Embryonic facial prominence (tissue), 1 donor: ENCODE data around the gene FTO.

ENCODE experiments used
- DNase-seq: peaks from one replicate; pipeline ENCODE4 v3.0.0-alpha.2; 2016; ENCODE audit errors: extremely low spot score

Gene FTO

DNA sequence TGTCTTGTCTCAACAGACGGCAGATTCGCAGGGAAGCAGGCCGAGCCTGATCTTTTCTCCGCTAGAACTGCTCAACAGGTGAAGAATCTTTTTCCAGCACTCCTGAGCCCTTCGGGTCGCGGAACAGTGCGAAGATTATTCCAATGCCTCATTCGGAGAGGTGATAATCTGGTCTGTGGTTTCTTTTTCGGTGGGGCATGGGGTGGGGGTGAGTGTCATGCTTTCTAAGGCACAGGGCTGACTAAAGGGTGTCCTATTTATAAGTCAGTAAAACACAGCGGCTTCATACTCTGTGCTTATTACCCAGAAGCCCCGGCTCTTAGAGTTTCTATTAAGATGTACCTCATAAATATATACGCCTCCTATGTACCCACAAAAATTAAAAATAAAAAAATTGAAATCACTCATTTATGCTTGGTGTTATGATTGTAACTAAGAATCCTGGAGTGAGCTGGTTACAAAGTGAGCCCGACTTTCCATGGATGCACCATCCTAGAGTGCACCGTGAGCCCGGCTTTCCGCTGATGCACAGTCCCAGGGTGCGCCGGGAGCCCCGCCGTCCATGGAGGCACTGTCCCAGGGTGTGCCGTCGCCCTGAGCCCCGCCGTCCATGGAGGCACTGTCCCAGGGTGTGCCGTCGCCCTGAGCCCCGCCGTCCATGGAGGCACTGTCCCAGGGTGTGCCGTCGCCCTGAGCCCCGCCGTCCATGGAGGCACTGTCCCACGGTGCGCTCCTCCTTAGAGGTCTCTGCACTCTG, 417.8 kb downstream of the FTO start:
- DNase-seq: no peak

DNA sequence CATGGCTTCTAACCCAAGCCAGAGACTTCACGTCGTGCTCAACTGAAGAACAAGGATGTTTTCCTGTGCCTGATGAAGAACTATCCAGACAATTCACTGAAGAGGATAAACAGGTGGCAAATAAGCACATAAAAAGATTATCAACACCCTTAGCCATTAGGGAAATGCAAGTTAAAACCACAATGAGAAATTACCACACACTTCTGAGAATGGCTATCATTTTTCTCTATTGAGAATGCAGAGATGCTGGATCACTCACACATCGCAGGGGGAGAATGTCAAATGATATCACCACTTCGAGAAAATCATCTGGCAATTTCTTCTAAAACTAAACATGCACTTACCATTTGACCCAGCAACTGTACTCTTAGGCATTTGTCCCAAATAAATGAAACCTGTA, 419.8 kb downstream of the FTO start:
- DNase-seq: no peak

DNA sequence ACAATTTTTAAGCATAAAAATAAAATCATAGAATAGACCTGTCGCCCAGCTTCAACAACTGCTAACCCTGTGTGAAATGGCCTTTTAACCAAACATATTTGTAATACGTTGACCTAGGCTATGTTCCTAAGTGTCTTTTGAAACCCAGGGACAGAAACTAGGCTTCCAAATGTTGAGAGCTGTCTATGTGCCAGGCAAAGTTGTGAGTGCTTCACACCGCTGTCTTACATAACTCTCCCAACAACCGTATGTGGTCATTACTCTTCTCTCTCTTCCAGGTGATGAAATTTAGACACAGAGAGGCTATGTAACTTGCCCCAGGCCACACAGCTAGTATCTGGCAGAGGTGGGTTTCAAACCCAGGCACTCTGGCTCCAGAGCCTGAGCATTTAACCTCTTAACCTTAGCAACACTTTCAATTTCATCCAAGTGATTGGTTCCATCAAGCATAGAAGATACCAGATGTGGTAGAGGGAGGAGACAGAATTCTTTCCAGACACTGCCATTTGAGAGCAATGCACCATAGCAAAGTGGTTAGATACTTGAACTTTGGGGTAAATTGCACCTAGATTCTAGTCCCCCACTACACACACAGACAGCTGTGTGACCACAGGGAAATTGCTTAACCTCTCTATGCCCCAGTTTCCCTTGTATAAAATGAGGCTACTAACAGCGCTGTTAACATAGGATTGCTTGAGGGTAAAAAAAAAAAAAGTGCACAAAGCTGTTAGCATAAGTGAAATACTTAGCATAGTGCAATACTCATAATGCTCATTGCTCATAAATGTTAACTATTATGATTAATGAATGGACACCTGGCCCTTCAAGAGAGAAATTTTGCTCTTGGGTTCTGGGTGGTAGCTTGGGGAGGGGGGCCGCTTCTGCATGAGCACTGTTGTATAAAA, 422.0 kb downstream of the FTO start:
- no peak for DNase-seq

DNA sequence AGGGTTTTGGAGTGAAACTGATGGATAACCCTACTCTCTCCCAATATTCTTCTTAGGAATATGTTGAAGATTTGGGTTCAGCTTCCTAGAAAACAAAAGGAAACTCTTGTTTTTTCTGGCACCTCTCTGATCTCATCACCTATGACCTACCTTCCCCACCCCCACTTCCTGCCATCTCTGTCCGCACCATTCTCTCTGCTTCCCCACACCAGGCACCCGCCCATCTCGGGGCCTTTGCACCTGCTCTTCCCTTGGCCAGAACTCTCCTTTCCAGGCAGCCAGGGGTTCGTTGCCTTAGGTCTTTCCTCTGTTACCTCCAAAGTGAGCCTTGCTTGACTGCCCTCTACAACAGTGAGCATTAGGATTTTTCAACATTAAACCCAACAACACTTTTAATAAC, 423.0 kb downstream of the FTO start:
- DNase-seq: no peak

DNA sequence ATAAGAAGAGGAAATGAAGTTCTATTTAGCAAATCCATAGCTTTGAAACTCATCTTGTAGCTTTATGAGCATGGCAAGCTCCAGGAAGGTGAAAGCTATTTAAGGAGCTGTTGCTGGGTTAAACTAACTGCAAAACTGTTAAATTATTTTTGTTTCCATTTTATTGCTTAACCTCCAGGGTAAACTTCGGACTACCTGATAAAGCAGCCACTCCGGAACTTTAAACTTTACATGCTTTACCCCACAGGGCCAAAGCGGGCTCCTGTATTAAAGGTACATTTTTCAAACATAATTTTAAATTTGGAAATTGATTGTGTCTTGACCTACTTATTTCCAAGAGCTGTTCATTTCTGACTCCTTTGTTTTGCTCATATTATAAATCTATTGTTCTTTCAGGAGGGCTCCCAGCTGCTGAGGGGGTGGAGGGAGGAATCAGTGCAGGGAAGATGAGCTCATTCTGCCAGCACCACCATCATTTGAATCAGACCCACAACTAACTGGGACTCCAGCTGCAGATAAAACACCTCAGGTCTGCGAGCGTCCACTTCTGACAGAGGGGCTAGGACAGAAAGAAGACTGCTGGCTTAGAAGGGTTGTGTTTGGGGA, 424.8 kb downstream of the FTO start:
- no peak for DNase-seq

DNA sequence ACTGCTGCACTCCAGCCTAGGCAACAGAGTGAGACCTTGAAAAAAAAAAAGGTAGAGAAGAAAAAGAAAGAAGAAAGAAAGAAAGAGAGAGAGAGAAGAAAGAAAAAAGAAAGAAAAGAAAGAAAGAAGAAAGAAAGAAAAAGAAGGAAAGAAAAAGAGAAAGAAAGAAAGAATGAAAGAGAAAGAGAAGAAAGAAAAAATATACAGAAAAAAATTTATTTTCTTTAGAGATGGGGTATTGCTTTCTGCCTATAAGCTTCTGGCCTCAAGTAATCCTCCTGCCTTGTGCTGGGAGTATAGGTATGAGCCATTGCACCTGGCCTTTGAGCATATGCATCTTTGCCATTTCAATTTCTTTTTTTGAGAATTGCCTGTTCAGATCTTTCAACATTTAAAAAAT, 425.9 kb downstream of the FTO start:
- DNase-seq: no peak

DNA sequence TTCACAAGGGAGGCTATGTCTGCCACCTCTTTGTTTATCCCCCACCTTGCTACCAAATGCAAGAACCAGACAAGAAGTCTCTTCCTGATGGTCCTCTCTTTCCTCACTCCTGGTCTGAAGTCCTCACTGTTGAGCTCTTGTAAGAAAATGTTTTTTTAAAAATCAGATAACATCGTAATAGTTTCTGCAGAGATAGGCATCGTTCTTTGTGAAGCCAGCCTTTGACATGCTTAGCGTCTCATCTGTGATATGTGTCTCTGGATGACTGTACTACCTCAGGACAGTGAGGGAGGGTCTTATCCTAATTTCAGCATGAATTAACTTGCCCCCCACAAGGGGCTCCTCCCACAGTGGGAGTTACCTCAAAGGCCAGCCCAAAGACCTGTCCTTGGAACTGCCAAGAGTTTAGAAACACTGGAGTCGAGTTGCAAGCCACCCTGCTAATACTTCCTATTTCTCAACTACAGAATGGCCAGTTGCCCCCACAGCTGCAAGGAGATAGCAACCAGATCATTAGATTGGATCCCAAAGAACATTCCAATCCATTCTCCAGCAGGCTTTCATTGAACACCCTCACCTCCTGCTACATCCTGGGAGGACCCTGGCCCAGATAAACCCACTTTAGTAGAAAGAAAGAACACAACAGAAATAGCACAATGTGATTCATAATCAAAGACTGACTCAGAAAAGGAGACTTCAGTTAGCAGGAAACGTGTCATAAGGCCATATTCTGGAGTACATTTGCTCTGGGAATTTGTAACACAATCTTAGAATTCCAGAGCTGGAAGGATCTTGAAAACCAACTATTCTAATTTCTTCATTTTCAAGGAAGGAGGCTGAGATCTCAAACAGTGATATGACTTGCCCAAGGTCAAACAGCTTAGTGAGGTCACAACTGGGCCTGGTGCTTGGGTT, 431.7 kb downstream of the FTO start:
- no peak for DNase-seq

DNA sequence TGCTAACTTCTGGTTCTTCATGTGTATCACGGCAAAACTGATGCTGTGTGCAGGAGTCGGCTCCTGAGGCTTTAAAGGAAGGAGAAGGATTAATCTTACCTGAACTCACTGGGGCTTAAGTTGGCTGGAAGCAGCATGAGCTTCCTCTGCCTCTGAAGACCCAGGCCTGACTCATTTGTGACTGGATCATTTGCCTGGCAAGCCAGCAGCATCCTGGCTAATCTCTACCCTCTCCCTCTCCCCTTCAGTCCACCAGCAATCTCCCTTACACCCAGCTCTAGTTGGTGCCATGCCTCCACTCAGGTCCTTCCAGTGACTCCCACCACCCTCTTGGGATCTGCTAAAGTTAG, 432.3 kb downstream of the FTO start:
- DNase-seq: no peak

DNA sequence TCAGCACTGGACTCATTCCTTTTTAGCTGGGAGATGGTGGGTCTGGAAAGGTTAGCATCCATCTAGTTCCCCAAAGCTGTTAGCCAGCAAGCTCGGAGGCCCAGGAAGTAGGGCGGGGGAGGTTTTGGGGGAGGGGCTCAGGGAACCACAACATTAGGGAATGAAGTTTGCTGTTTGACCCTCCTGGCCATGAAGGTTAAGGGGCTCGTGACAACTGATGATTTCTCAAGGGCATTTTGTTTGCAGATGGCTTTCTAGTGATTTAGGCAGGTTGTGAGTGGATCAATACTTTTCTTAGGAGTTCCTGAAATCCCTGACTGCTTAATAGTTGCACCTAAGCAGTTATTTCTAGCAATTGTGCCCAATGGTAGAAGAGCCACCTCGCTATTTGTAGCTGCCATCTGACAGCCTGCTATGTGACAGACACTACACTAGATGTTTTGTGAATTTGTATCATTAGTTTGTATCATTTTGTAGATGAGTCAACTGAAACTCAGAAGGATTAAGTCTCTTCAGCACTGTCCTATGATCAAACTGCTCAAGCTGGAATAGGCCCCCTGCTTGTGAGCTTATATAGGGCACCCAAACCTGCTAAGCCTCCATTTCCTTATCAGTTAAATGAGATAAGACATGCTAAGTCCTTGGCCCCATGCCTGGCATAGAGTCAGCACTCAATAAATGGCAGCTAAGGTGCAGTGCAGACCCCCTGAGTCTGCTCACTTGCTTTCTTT, 436.3 kb downstream of the FTO start:
- no peak for DNase-seq

DNA sequence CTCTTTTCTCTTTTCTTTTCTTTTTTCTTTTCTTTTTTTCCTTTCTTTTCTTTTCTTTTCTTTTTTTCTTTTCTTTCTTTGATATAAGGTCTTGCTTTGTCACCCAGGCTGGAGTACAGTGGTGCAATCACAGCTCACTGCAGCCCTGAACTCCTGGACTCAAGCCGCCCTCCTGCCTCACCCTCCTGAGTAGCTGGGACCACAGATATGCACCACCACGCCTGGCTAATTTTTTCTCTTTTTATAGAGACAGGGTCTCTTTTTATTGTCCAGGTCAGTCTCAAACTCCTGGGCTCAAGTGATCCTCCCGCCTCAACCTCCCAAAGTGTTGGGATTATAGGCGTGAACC, 436.8 kb downstream of the FTO start:
- no peak for DNase-seq

DNA sequence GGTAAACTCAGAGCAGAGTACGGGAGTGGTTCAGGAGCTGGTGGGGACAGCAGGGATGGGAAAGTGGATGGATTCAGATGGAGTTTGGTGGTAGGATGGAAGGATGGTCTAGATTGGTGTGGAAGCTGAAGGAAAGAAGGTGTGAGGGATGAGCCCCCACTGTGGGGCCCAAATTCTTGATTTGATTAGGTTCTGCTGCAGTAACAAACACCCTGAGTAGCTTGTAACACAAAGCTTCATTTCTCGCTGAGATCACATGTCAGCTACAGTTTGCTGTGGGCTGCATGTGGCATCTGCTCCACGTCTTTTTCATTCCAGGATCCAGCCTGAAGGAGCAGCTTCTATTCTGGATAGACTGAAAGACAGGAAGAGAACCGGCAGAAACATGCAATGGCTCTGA, 438.8 kb downstream of the FTO start:
- DNase-seq: no peak

DNA sequence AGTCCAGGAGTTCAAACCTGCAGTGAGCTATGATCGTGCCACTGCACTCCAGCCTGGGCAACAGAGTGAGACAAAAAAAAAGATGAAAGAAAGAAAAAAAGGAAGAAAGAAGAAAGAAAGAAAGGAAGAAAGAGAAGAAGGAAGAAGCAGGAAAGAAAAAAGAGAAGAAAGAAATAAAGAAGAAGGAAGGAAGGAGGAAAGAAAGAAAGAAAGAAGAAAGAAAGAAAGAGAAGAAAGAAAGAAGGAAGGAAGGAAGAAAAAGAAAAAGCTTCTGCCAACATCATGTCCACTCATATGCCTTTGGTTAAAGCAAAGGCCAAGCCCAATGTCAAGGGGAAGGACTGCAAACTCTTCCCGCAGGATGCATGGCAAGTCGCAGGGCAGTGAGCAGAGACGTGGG, 439.5 kb downstream of the FTO start:
- DNase-seq: no peak

DNA sequence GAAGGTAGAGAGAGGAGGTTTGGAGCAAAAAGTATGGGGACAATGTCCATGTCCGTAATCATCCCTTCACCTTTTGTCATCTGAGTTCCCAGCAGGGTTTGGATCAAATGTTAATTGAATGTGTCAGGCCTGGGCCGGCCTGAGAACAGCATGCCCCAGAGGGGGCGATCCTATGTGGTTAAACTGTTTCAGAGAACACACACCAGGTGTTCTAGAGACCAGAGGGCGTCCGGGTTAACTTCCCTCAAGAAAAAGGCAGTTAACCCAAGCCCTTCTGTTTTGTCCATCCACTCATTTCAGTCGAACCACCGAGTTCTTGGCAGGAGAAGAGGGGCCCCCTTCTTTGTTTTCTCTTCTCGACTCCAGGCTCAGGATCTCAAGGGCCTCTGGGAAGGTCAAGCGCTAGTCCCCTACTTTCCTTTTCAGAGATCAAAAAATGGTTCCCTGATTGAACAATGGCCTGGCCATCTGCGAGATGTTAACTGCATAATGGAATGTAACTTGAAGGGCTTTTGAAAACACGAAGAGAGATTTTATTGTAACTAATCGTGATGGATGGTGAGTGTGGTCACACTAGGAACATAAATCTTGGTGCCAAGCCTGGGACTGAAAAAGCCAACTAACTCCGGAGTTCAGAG, 440.1 kb downstream of the FTO start:
- no peak for DNase-seq

DNA sequence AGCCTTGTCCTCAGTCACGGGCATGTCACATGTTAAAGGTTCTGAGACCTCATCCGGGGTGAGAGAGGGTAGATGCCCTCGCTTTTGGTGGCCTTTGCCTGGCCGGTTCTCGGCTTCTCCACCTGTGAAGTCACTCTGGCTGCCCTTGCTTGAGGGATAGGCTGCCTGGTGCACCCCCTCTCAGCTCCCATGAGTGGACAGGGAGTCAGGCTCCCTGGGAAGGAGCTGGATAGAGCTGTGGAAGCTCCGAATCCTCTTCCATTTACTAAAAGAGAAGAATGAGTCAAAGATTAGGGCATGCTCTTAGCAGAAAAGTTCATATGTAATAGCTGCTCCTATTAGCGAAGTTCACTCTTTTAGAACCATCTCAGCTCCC, 440.6 kb downstream of the FTO start:
- no peak for DNase-seq

DNA sequence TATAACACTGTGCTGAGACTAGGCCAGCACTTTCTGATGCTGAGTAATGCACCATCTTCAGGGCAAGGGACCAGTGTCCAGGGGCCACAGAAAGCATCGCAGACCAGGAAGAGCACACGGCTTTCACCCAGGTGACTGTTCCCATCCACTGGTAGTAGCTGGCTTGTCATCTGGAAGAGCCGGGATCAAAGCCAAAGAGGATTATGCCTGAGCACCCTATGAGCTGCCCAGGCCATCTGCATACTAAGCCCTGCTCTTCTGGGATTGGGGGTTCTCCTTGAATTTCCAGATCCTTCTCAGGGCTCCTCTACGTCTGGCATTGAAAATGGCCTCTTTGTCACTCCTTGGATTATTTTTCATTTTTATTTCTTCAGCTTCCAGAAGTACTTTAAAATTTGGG, 441.9 kb downstream of the FTO start:
- DNase-seq: no peak

DNA sequence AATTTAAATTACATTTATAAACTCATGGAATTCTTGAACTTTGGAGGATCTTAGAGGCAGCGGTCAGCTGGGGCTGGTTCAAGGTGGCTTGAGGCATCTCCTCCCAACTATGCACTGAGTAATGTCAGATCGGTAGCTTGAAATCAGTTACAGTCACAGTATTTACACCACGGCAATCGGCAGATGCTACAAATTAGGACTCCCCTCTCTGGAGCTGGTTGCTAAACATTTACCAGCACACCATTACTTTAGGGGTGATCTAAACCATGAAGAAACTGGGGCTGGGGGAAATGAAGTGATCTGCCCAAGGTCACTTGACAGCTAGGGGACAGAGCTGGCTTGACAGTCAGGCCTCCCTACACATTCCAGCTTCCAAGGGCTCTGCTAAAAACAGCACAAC, 445.0 kb downstream of the FTO start:
- no peak for DNase-seq

DNA sequence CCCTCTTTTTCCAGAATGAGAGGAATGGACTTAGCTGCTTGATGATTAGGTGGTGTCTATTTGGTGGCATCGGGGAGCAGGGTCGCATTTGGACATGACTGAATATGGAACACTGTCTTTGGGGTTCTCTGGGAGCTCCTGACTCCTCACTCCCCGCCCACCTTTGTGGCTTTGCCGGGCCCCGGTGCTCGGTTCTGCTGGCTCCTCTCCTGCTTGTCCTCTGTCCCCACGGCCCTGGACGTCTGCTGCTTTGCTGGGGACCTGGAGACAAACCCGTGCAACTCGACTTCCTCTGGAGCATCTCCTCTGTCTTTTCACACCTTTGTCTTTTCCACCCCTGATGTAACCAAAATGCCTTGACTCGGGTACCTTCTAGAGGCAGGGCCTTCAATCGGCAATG, 446.9 kb downstream of the FTO start:
- no peak for DNase-seq

DNA sequence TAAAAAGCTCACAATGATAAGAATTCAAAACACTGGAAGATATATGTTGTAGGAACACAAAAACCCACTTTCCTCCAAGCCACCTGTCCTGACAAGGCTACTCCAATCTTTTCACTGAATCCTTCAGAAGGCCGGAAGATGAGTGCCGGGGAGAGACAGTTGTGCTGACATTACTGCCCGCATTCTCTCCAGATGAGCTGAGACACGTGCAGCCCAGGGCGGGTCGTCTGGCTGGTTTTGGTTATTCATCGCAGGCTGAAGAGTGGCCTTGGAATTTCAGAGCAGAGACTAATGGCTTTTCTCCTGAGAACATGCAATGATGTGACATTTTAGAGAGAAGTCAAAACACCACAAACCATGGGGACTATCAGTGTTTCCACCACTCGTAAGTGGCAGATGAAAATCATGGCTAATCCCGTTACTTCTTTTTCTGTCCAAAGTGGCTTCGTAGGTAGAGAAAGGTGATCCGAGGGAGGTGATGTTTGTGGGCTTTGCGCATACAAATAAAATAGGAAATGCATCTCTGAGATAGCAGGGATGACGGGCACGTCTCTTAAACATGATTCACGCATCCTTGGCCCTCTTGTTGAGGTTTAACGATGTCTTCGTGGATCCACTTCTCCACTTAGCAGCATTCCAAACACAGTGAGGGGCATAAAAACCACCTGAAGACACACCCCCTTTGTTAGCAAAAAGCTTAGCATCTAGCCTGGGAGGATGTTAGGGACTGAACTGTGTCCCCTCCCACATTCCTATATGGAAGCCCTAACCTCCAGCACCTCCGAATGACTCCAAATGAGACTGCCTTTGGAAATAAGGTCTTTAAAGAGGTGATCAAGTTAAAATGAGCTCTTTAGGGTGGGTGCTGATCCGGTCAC, 448.6 kb downstream of the FTO start:
- no peak for DNase-seq

DNA sequence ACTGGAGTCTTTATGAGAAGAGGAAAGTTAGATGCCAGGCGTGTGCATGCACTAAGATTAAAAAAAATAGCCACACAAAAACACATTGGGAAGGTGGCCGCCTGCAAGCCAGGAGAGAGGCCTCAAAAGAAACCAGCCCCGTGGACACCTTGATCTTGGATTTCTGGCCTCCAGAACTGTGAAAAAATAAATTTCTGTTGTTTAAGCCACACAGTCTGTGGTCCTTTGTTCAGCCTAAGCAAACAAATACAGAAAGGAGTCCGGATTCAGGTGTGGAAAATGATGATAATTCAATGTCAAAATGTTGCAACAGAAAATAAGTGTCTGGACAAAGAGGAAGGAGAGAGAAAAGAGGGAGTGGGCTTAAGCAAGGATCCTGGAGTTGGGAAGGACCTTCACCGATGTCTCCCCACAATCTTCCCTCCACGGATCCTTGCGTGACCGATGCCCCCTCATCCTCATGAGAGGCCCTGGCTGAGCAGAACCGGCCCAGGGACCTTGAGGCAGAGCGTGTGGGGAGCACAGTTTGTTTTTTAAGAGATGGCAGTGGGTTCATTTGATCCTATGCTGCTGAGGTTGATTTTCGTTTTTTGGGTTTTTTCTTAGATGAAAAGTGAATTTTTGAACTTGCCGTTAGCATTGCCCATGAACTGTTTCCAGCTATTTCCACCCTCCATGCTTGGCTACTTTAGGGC, 449.4 kb downstream of the FTO start:
- DNase-seq: no peak
